GM03348 (cell line): ENCODE measurements around the gene GPR17.

Source experiments
- DNase-seq: peaks from one replicate; pipeline ENCODE4 v3.0.0; 2012; ENCODE audit warnings: low spot score

Gene GPR17

DNA sequence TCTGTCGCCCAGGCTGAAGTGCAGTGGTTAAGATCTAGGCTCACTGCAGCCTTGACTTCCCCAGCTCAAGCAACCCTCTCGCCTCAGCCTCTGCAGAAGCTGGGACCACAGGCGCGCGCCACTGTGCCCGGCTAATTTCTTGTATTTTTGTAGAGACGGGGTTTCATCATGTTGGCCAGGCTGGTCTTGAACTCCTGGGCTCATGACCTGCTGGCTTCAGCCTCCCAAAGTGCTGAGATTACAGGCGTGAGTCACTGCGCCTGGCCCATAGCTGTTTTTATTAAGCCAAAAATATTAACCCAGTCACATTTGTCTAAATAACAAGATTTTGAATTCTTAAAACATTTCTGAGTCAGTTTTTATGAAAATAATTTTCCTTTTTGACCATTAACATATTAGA is 49.0 kb downstream of the GPR17 start:
- DNase-seq = no peak

DNA sequence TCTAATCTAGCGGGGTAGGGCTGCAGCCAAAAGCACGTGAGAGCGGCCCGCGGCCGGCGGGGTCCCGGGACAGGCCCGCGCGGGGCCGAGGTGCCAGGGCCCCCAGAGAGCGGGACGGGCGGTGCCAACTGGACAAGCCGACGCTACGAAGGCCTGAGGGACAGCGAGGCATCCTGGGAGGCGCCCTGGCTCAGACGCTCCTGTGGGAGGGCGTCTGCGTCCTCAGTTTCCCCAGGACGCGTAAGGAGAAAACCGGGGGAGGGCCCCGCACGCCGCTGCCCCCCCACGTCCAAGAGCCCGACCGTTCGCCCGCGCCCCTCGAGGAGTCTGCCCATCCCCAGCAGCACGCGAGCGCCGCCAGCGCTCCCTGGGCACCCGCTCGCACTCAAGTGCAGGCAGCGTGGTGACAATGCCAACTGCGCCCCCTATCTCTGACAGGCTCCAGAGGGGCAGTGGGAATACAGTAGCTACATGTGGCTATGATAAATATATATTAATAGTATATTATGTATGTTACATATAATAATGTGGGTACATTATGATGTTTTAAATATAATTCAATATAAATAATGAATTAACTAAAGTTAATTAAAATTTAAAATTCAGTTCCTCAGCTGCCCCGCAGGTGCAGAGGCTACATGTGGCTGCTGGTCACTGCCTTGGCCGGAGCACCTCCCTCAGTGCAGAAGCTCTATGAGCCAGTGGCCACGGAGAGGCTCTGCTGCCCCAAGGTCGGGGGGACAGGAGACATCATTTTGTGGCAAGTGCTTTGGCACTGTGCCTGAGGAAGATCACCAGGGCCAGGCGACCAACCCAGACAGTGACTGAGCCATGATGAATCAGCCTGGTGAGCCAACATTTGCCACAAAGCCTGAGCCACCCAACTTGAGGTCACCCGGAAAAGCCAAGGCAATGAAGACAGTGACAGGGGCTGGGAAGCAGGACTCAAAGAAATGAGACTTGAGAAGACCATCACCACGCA is 49.8 kb downstream of the GPR17 start:
- no peak for DNase-seq

DNA sequence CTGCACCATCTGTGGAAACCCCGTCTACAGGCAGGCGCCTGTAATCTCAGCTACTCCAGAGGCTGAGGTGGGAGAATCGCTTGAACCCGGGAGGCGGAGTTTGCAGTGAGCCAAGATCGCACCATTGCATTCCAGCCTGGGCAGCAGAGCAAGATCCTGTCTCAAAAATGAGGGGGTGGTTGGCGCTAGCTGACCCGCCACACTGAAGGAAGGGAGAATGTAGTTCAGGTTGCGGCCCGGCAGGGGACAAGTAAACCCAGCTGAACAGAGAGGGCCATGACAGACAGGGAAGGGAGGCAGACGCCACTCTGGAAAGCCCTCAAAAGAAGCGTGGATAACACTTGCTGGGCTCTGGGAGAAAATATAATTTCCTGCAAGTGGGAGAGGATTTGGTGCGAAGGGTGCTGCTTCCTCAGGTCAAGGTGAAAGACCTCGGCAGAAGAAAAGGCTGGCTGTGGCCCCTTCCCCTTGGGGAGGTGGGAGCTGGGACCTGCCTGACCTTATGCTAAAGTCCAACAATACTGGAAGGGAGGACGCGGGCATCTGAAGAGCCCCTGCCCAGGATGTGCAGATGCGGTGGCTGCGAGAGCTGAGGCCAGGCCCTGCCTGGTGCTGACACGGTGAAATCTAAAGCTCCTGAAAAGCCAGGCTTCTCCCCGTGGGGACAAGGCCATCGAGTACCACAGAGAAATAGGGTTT is 51.7 kb downstream of the GPR17 start:
- no peak for DNase-seq

DNA sequence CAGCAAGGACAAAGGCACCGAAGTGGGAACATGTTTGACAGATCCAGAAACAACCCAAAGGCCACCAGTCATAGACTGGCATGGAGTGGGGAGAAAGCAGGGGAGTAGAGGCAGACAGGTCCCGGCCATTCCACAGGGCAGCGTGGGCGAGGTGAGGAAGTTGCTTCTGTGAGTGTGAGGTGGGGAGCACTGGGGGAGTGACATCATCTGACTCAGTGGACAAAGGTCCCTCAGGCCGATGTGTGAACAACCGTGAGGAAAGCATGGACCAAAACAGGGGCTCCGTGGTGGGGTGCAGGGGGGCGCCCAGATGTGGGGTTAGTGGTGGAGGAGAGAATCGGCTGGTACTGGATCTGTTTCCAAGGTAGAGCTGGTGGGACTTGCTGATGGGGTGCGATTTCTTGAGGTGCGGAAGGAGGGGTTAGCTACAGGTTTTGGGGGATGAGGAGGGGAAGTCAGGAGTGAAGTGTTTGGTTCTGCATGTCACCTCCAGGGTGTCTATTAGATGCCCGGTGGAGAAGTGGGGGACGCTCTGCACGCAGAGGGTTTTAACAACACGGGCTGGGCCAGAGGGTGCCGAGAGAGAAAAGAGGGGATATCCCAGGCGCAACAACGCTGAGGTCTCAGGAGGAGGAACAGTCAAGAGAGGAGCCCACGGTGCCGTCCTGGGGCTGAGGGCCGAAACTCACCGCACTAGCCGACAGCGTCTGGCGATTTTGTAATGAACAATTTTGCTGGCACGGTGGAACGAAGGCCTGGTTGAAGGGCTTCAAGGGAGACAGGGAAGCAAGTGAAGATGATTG is 52.8 kb downstream of the GPR17 start:
- DNase-seq = no peak

DNA sequence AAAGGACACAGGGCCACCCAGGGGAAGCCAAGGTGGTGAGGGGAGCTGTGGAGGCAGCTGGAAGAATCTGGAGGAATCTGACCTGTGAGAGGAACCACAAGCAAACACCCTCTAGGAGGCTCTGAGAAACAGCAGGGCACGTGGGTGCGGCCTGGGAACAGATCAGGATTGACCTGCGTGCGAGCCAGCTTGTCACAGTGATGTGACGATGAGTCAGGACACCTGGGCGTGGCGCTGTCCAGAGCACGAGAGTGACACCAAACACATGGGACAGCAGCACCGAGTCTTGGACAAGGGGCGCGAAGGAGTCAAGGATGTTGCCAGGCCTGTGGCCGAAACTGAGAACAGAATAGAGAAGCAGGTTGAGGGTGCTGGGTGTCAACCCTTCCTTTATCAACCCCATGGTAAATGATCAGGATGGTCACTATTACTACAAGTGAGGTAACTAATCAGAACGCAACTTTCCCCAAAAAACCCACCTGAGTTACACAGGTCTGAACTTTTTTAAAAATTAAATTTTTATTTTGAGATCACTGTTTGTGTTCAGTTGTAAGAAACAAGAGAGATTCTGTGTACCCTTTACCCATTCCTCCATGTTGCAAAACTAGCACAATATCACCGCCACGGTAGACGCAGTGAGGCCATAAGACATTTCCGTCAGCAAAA is 54.7 kb downstream of the GPR17 start:
- no peak for DNase-seq

DNA sequence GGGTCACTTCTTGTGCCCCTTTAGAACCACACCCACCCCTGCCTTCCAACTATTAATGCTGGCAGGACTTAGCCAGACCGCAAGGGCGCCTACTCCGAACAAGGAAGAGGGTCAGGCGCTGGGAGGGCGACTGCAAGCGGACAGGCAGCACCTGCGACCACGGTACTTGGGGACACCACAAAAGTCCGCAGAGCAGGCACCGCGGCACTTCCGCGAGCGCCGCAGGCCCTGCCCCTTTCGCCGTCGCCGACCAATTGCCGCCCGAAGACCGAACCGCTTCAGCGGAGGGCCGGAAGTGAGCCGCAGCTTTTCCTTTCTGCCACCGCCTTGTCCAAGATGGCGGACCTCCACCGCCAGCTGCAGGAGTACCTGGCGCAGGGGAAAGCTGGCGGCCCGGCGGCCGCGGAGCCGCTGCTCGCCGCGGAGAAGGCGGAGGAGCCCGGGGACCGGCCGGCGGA is 55.3 kb downstream of the GPR17 start, which contains the start of gene SFT2D3:
SFT2D3 (plus strand) TSS at position 305 of the 458 bp plus-strand sequence; CDS start at position 337, 32 bp downstream.
- DNase-seq = peak; percentile 97

DNA sequence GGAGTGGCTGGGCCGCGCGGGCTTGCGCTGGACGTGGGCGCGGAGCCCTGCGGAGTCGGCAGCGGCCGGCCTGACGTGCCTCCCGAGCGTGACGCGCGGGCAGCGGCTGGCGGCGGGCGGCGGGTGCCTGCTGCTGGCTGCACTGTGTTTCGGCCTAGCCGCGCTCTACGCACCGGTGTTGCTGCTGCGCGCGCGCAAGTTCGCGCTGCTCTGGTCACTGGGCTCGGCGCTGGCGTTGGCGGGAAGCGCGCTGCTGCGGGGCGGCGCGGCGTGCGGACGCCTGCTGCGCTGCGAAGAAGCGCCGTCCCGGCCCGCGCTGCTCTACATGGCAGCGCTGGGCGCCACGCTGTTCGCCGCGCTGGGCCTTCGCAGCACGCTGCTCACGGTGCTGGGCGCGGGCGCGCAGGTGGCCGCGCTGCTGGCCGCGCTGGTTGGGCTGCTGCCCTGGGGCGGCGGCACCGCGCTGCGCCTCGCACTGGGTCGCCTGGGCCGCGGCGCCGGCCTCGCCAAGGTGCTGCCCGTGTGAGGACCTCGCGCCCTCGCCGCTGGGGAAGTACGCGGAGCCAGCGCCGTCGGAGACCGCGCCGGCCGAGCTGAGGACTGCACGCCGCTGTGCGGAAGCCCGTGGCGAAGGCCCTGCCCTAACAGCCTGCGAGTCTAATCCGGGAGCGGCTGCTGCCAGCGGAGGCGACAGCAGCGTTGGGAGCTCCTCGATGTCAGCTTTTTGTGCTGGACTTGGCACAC is 55.9 kb downstream of the GPR17 start:
- peak; percentile 88 for DNase-seq
